Activated naive CD8-positive, alpha-beta T cell treated with anti-CD3 and anti-CD28 coated beads, Interleukin-2, amount 50 U/mL, for 16 hours (primary cell): ENCODE results near the gene LDLRAD4.
"Not testable (repeated sequence)": the region's sequence is repeated elsewhere in the genome, so short reads cannot be mapped to it uniquely, and the experiment has no call there.

ENCODE experiments used
- DNase-seq: peaks from one replicate; pipeline ENCODE4 v3.0.0-alpha.2; 2020; ENCODE audit warnings: low read depth, low spot score

Gene LDLRAD4

DNA sequence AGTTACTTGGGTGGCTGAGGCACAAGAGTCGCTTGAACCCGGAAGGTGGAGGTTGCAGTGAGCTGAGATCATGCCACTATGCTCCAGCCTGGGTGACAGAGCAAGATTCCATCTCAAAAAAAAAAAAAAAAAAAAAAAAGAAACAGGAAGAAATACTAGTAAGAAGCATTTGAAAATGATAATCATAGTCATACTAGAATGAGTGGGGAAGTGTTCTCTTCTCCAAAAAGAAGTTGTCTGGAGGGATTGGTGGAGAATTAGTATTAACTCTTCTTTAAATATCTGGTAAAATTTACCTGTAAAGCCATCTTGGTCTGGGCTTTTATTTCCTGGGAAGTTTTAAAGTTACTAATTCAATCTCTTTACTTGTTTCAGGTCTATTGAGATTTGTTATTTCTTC is 376.0 kb downstream of the LDLRAD4 start:
- DNase-seq, result no peak

DNA sequence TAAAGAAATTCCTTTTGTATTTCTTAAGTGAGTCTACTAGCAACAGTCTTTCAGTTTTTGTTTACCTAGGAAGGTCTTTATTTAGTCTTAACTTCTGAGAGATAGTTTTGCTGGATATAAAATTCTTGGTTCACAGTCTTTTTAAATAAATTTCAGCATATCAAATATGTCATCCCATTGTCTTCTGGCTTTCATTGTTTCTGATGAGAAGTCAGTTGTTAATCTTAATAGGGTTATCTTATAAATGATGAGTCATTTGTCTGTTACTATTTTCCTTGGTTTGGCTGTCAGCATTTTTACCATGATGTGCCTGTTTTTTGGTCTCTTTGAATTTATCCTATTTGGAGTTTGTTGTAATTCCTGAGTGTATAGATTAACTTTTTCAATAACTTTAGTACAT is 378.5 kb downstream of the LDLRAD4 start:
- DNase-seq, result no peak

- no peak for DNase-seq
Measured at GRCh38 chr18:13598591-13598990, 380.0 kb downstream of the LDLRAD4 start.

GRCh38 chr18:13599031-13599430 is 380.5 kb downstream of the LDLRAD4 start:
- no peak for DNase-seq

GRCh38 chr18:13603304-13604019 is 384.9 kb downstream of the LDLRAD4 start:
- no peak for DNase-seq

- no peak for DNase-seq
Measured at GRCh38 chr18:13604786-13605185, 386.2 kb downstream of the LDLRAD4 start.

DNA sequence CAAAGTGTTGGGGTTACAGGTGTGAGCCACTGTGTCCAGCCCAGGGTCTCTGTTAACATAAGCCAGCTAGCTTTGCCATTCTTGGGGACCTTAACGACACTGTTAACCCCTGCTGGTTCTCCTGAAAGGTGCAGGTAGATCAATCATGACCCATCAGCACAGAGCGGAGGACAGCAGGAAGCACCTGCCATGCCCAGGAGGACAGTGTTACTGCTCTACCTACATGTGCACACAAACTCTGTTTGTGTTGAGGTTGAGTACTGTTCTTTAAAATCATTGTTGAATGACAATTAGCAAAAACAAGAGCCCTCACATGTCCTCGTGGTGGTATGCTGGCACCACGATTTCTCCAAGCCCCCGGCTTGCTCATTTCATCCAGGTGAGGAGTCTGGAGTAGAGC is 386.9 kb downstream of the LDLRAD4 start:
- DNase-seq, result no peak

- DNase-seq, result no peak
Measured at GRCh38 chr18:13605901-13606300, 387.3 kb downstream of the LDLRAD4 start.

GRCh38 chr18:13606604-13607254 is 388.2 kb downstream of the LDLRAD4 start:
- no peak for DNase-seq

DNA sequence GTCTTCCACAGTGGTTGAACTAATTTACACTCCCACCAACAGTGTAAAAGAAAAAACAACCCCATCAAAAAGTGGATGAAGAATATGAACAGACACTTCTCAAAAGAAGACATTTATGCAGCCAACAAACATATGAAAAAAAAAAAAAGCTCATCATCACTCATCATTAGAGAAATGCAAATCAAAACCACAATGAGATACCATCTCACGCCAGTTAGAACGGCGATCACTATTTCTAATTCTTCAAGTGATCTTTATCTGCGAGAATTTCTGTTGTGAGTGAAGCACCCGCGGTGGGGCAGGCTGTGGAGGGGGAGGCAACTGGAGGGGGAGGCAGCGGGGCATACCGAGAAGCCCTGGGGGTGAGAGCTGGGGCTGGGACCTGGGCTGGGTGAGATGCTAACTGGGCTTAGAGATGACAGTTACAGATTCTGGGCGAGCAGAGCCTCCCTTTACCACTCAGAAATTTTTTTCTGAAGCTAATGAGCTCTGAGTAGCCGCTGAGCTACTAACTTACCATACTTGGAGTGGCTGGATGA is 389.5 kb downstream of the LDLRAD4 start:
- not testable (repeated sequence) for DNase-seq

- DNase-seq, result no peak
Measured at GRCh38 chr18:13608791-13609532, 390.4 kb downstream of the LDLRAD4 start.

GRCh38 chr18:13610555-13611141 is 392.1 kb downstream of the LDLRAD4 start:
- no peak for DNase-seq

GRCh38 chr18:13611142-13611600 is 392.6 kb downstream of the LDLRAD4 start:
- DNase-seq, result no peak

DNA sequence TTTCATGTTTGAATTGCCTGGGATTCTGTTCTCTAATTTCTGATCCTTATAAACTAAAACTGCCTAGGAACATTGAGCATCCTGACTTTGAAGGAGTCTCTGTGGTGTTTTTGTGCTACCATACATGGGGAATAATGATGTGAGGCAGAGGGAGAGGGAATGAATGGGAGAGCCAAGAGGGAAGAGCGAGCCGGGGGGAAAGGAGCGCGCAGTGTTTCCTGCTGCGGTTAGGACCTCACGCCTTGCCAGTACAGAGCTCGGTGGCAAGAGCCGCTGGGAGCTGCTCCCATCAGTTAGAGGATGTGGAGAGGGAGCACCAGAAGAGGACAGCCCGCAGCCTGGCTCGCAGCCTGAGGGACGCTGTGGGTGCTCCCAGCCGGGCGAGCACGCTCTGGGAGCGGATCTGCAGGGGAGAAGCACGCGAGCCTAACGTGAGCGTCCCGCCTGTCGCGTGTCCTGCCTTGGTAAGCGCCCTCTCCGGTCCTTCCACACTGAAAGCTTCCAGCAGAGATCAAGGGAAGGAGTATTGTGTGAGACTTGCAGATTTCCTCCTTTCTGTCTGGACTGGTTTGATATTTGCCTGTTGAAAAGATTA is 393.1 kb downstream of the LDLRAD4 start:
- no peak for DNase-seq

DNA sequence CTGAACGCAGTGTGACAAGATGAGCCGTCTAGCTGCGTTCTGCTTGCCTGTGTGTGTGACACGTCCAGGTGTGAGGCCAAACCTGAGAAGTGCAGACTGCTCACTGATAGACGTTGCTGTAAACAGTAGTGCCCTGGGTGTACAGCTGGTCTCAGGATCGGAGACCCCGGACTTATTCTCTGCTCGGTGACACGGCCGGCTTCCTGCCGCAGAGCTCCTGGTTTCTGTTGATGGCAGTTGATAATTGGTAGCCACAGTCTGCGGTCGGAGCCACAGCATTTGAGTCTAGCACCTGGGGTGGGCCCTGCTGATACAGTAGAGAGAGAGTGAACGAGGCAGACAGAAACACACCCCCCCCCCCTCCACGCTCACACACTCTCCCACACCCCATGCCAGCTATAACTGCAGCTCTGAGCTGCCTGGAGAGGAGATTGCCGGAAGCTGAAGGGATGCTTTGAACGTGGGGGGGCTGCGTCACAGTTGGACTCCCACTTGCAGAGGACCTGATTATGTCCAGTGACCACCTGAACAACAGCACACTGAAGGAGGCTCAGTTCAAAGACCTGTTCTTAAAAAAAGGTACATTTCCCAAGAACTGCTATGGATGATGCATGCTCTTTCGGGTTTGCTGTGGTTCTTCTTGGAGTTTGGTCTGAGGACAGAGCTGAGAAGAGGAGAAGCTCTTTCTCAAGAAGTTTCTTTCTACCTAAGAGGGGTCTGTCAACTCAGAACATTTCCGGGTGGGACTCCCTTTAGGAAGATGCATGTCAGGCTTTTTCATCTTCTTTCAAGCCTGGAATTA is 393.8 kb downstream of the LDLRAD4 start:
- peak; percentile 61 for DNase-seq

DNA sequence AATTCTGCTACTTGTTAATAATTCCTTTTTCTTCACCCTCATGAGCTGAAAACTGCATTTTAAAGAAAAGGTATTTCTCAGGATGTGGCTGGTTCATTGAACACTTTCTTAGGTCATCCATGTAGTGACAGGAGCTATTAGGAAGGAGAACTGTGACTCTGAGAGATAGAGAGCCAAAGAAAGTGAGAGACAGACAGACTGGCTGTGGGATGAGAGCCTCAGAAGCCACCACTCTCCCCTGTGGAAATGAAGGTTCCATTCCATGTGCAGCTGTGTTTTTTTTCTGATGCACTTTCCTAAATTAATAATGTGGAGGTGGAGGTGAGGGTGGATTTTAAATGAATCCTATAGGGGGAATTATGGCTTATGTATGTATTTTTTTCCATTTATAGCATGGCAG is 394.5 kb downstream of the LDLRAD4 start:
- DNase-seq, result no peak

DNA sequence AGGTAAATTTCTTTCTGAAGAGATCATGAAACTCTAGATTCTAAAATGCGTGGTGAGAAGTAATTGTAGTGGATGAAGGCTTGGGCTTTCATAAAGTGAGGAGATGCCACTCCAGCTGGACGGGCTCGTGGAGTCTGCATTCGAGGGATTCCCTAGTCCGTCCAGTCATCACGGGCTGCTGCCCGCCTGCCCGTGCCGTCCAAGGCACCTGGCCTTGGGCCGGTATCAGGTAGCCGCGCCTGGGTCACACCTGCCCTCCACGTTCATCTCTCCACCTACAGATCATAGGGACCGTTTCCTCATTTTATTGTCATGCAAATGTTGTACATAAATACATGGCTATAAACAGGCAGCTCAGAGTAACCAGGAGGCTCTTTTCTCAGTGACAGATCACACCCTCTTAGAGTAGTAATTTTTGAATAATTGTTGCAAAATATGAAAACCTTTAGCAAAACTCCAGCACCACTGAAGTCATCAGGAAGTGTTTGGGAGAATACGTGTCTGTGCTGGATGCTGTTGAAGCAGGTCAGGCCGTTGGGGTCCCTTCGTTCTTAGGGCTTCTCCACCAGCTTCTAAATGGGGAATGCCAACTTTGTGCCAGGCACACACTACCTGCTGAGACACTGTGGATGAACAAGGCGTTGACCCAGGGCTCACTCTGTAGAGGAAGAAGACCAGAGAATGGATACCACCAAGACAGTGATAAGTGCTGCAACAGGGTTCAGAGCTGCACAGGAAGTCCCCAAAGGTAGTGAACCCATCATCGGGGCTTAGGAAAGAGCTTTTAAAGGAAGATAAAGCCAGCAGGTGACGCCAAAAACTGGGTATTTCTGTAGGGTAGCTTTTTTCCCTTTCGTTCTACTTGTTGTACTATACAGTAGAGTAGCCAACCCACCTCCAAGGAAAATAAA is 395.3 kb downstream of the LDLRAD4 start:
- no peak for DNase-seq

DNA sequence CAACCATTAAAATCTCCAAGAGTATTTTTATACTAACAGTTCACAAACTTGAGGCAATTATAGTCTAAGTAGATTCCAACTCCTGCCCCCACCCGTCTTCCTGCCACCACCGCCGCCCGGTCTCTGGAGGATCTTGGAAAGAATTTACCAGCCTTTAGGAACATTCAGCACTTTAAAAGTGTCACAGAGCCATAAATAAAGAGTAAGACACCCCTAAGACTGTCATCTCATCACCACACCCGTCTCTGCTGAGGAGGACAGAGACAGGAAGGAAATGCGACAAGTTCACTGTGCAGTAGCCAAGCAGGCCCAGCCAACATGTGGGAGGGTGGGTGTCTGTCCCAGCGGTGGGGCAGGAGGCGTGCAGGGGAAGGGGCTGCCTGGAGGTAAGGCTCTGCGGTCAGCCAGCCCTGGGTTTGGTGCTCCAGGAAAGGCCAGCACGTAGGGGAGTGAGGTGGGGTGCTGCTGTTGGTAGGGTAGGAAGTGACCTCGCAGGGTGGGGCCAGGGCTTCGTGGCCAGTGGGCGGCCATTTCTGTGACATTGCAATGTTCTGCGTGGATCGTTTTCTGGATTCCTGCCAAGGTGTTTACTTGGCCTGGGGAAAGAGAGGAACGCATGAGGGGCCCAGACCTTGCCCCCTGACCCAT is 396.2 kb downstream of the LDLRAD4 start:
- DNase-seq, result no peak

DNA sequence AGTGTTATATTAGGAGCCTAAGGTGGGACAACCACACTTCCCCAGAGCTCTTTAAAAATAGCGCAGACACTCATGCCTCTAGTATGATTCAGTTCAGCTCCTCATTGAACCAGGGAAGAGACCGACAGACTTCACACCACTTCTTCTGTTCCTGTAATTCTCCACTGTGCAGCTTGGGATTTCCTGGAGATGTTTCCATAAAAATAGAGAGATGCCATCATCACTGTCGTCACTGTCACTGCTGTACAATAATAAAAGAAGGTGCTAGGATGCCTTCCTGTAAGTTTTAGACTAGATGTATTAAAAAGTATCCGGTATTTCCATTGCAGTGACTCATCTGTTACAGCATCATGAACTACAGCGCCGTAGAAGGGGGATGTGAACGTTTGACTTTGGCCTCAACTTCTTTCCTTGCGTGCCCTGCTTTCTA is 396.9 kb downstream of the LDLRAD4 start:
- DNase-seq, result no peak
